ENCODE measurements around the gene MSI2.

The MSI2 gene

DNA sequence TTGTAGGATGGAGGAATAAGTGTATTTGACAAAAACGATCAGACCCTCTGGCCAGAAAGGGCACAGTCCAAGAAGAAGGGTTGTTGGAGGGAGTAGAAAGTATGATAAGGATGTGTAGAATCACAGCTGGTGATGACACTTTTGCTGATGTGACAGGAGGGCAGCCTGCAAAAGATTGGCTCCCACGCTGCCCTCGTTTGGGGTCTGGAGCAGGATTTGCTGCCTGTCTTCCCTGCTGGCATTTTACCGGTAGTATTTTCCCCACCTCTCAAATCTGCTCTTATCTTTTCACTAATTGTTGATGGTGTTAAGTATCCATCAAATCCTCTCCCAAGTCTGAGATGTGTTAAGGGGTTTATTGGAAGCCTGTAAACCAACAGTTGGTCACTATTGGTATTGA, 280.0 kb downstream of the MSI2 start:
- TF ChIP-seq, protein P1, sequence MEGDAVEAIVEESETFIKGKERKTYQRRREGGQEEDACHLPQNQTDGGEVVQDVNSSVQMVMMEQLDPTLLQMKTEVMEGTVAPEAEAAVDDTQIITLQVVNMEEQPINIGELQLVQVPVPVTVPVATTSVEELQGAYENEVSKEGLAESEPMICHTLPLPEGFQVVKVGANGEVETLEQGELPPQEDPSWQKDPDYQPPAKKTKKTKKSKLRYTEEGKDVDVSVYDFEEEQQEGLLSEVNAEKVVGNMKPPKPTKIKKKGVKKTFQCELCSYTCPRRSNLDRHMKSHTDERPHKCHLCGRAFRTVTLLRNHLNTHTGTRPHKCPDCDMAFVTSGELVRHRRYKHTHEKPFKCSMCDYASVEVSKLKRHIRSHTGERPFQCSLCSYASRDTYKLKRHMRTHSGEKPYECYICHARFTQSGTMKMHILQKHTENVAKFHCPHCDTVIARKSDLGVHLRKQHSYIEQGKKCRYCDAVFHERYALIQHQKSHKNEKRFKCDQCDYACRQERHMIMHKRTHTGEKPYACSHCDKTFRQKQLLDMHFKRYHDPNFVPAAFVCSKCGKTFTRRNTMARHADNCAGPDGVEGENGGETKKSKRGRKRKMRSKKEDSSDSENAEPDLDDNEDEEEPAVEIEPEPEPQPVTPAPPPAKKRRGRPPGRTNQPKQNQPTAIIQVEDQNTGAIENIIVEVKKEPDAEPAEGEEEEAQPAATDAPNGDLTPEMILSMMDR (conservative IDR thresholded peaks at IDR 0.05; ENCODE audit: low read depth), result no peak
- no peak for DNase-seq (ENCODE audit: low spot score)
- POLR2A ChIA-PET (ENCODE audit: low non-redundant PET), result no interaction called here
- CTCF ChIA-PET, result no interaction called here
- H3K27ac ChIP-seq, result no peak overlapping the region

DNA sequence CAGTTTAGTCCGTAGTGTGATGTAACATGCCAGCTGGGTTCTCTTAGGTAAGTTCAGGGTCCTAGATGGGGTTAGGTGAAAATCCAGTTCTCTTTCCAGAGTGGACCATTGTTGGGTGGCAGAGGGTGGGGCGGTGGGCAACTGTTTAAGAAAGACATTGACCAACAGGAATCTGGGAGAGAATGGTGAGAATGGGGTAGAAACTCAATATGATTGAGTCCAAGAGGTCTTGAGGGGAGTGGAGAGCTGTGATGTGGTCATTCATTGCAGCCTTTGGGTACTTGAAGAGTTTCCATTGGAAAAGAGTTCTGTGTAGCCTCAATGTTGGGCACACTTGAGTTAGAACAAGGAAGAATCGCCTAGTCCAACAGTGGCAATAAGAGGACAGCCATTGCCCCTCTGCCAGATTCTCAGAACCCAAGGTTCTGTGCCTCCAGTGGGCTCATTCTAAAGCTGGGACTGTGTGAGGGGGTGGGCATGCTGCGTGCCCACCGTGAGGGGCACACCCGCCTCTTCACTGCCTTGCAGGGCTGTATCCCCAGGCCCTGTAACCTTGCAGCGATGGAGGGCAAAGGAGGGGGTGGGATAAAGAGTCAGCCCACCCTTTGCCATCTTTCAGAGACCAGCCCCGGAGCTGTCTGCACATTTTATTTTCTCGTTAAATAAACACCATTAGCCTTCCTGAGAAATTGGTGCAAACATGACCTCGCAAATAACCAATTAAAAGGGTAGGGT, 280.6 kb downstream of the MSI2 start:
- no peak overlapping the region for H3K27ac ChIP-seq
- TF ChIP-seq, protein P1 (conservative IDR thresholded peaks at IDR 0.05; ENCODE audit: low read depth), result no peak
- POLR2A ChIA-PET (ENCODE audit: low non-redundant PET), result no interaction called here
- DNase-seq (ENCODE audit: low spot score), result no peak
- CTCF ChIA-PET, result no interaction called here

DNA sequence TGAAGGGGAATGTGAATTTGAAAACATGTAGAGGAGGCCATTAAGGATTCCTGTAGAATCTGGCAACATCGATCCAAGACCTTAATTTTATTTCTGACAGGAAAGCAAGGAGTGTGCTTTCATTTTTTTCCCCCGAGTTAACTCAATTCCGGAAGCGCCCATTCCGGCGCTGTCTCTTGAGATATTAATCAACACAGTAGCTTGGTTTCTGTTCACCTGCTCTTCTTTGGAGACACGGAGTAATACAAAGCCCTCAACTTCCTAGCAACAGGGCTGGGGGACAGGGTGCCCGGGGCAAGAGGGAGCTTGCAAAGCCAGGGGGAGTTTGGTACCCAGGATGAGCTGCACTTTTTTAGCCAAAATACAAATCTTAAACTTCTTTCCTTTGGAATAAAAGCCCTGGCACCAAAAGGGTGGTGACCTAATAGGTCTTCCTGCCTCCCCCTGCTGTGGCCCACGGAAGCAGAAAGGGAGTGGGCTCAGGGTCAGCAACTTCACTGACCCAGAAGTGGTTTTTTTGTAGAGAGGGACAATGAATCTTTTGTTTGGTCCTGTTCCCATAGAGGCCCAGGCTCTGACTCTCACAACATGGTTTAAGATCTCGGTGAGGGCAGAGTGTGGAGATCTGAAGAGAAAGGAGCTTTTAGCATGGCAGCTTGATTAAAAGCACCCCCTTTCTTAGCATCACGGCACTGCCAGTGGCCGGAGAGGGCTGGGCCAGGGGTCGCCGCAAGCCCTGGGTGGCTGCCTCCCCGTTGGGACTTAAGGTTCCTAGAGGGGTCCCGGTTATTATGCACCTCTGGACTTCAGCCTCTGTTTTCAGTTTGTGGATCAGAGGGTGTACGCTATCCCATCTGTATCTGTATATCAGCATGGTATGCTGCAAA, 281.4 kb downstream of the MSI2 start:
- H3K27ac ChIP-seq, result no peak overlapping the region
- CTCF ChIA-PET, result no interaction called here
- no peak for DNase-seq (ENCODE audit: low spot score)
- TF ChIP-seq, protein P1 (conservative IDR thresholded peaks at IDR 0.05; ENCODE audit: low read depth), result no peak
- POLR2A ChIA-PET (ENCODE audit: low non-redundant PET), result no interaction called here

DNA sequence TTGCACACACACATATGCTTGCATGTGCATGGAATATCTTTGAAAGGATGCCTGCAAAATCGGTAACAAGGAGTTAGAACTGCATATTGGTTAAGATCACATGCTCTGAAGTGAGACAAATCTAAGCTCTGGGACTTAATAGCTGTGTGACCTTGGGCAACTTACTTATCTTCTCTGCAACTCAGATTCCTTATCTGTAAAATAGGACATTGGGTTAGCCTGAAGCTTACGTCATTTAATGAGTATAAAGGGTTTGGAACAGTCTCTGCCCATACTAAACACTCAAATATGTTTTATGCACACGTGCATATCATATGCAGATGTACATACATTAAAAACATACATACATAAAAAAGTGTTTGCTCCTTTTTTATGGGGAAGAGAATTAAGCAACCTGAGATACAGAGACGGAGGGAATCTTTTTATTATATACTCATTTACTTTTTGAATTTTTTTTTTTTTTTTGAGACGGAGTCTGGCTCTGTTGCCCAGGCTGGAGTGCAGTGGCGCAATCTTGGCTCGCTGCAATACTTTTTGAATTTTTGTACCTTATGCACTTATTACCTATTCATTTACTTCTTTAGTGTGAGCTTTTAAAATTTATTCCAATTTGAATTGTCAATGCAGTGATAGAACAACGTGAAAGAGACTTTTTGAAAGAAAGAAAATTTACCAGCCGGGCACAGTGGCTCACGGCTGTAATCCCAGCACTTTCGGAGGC, 282.6 kb downstream of the MSI2 start:
- no peak overlapping the region for H3K27ac ChIP-seq
- CTCF ChIA-PET, result no interaction called here
- TF ChIP-seq, protein P1 (conservative IDR thresholded peaks at IDR 0.05; ENCODE audit: low read depth), result no peak

DNA sequence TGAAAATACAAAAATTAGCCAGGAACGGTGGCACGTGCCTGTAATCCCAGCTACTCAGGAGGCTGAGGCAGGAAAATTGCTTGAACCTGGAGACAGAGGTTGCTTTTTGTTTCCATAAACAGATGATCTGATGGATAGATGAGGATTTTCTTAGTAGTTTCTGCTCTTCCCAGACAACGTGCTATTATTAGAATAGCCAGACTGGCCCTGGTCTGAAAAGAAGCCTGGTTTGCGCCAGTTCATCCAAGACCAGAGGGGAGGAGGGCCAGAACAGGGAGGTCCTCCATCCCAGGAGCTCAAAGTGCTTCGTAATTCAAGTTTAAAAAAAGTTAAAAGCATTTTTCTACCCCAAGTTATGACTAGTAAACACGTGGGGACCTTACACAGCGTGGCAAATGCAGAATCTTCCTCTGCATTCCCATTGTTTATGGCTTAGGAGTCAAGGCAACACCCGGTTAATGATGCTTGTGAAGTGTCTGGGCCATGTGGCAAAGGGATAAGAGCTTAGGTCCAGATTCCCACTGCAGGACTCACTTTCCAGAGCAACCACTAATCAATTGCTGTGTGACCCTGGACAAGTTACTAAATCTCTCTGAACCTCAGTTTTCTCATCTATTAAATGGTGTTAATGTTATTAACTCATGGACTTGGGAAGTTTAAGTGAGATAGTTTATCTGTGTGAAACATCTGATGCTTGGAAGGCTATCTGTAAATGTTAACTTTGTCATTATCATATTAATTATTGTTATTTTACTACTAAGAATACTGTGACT, 283.4 kb downstream of the MSI2 start:
- ChIA-PET POLR2A (ENCODE audit: low non-redundant PET) (no interaction called here), CTCF (interaction anchor here (0.6 kb wide), 1 partner anchor 203 kb away, joined by 5 read pairs; no protein-coding TSS in a partner anchor)
- TF ChIP-seq, protein P1 (conservative IDR thresholded peaks at IDR 0.05; ENCODE audit: low read depth), result no peak
- no peak overlapping the region for H3K27ac ChIP-seq
- DNase-seq (ENCODE audit: low spot score), result no peak

More for the DNA sequence above, 282.6 kb downstream of the MSI2 start:
- no peak for DNase-seq (ENCODE audit: low spot score)
- POLR2A ChIA-PET (ENCODE audit: low non-redundant PET), result no interaction called here
